Ishikawa (cell line): Measurements from ENCODE around the gene FOXM1.

Source experiments
- CEBPB ChIP-seq: IDR thresholded peaks from 2 replicates; pipeline ENCODE4 v1.6.1; 2012
- CREB1 ChIP-seq: IDR thresholded peaks from 2 replicates; pipeline ENCODE4 v1.6.1; 2012; ENCODE audit warnings: low read depth
- EGR1 ChIP-seq: IDR thresholded peaks from 2 replicates; pipeline ENCODE4 v1.6.1; 2012
- EP300 ChIP-seq: IDR thresholded peaks from 2 replicates; pipeline ENCODE4 v1.6.1; 2012; ENCODE audit warnings: borderline replicate concordance
- FOXM1 ChIP-seq: IDR thresholded peaks from 2 replicates; pipeline ENCODE4 v1.6.1; 2012; ENCODE audit warnings: low read depth, borderline replicate concordance
- NFIC ChIP-seq: IDR thresholded peaks from 2 replicates; pipeline ENCODE4 v1.6.1; 2012
- TAF1 ChIP-seq: IDR thresholded peaks from 2 replicates; pipeline ENCODE4 v1.6.1; 2012; ENCODE audit warnings: low read depth, mild to moderate bottlenecking
- TCF12 ChIP-seq: IDR thresholded peaks from 2 replicates; pipeline ENCODE4 v1.6.1; 2012; ENCODE audit warnings: low read depth
- TEAD4 ChIP-seq: IDR thresholded peaks from 2 replicates; pipeline ENCODE4 v1.6.1; 2012
- YY1 ChIP-seq: IDR thresholded peaks from 2 replicates; pipeline ENCODE4 v1.6.1; 2012; ENCODE audit warnings: low read depth
- ZBTB7A ChIP-seq: IDR thresholded peaks from 2 replicates; pipeline ENCODE4 v1.6.1; 2012; ENCODE audit warnings: low read depth
- TF ChIP-seq, protein P1 (sequence below): IDR thresholded peaks from 2 replicates; pipeline ENCODE4 v1.6.1; 2012
- TF ChIP-seq, protein P2 (sequence below): IDR thresholded peaks from 2 replicates; pipeline ENCODE4 v1.6.1; 2012
- TF ChIP-seq, protein P3 (sequence below): IDR thresholded peaks from 2 replicates; pipeline ENCODE4 v1.6.1; 2012; ENCODE audit warnings: low read depth, mild to moderate bottlenecking

DNA sequence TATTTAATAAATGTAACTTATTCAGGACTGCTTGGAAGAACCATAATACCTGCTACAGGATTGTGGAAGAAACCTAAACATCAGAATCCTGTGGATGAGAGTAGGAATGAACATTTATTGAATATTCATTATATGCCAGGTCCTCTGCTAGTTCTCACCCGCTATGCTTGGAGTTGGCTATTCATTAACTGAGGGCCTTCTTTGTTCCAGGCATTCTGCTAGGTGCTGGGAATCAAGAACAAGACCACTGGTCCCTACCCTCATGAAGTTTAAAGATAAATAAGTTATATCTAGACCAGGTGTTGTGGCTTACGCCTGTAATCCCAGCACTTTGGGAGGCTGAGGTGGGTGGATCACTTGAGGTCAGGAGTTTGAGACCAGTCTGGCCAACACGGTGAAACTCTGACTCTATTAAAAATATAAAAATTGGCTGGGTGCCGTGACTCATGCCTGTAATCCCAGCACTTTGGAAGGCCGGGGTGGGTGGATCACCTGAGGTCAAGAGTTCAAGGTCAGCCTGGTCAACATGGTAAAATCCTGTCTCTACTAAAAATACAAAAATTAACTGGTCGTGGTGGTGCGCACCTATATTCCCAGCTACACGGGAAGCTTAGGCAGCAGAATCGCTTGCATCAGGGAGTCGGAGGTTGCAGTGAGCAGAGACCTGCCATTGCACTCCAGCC, 9.9 kb upstream of the FOXM1 start:
- TF ChIP-seq FOXM1 (no peak), NFIC (no peak), CEBPB (no peak), TCF12 (no peak), EP300 (no peak), YY1 (no peak), TEAD4 (no peak), EGR1 (no peak), TAF1 (no peak), ZBTB7A (no peak), CREB1 (no peak)
- TF ChIP-seq, protein P1, sequence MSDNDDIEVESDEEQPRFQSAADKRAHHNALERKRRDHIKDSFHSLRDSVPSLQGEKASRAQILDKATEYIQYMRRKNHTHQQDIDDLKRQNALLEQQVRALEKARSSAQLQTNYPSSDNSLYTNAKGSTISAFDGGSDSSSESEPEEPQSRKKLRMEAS = no peak
- TF ChIP-seq, protein P2, sequence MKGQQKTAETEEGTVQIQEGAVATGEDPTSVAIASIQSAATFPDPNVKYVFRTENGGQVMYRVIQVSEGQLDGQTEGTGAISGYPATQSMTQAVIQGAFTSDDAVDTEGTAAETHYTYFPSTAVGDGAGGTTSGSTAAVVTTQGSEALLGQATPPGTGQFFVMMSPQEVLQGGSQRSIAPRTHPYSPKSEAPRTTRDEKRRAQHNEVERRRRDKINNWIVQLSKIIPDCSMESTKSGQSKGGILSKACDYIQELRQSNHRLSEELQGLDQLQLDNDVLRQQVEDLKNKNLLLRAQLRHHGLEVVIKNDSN = no peak
- TF ChIP-seq, protein P3, sequence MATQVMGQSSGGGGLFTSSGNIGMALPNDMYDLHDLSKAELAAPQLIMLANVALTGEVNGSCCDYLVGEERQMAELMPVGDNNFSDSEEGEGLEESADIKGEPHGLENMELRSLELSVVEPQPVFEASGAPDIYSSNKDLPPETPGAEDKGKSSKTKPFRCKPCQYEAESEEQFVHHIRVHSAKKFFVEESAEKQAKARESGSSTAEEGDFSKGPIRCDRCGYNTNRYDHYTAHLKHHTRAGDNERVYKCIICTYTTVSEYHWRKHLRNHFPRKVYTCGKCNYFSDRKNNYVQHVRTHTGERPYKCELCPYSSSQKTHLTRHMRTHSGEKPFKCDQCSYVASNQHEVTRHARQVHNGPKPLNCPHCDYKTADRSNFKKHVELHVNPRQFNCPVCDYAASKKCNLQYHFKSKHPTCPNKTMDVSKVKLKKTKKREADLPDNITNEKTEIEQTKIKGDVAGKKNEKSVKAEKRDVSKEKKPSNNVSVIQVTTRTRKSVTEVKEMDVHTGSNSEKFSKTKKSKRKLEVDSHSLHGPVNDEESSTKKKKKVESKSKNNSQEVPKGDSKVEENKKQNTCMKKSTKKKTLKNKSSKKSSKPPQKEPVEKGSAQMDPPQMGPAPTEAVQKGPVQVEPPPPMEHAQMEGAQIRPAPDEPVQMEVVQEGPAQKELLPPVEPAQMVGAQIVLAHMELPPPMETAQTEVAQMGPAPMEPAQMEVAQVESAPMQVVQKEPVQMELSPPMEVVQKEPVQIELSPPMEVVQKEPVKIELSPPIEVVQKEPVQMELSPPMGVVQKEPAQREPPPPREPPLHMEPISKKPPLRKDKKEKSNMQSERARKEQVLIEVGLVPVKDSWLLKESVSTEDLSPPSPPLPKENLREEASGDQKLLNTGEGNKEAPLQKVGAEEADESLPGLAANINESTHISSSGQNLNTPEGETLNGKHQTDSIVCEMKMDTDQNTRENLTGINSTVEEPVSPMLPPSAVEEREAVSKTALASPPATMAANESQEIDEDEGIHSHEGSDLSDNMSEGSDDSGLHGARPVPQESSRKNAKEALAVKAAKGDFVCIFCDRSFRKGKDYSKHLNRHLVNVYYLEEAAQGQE = no peak
